H9 (cell line): ENCODE data around the gene LLGL2. TPM values are rescaled to one million over a fixed set of nuclear protein-coding genes. Genes with fewer than 3 reads are reported as not detected.

Experiments
- DNase-seq: peaks from one replicate; pipeline ENCODE4 v3.0.0-alpha.2; 2017
- H2AFZ ChIP-seq: one replicate; pipeline ENCODE4 v1.6.1; 2013; ENCODE audit warnings: mild to moderate bottlenecking, low read length, control low read depth, moderate library complexity
- H2AK5ac ChIP-seq: 2 replicates; pipeline ENCODE4 v1.6.1; 2013; ENCODE audit warnings: low read length, control low read depth, mixed read lengths; ENCODE audit not compliant: insufficient read length
- H2BK120ac ChIP-seq: one replicate; pipeline ENCODE4 v1.6.1; 2013; ENCODE audit warnings: low read depth, mild to moderate bottlenecking, low read length, control low read depth, inconsistent platforms; ENCODE audit not compliant: poor library complexity, severe bottlenecking
- H2BK12ac ChIP-seq: 2 replicates; pipeline ENCODE4 v1.6.1; 2013; ENCODE audit warnings: low read length, control low read depth, mixed read lengths, low read depth; ENCODE audit not compliant: insufficient read length
- H2BK15ac ChIP-seq: 2 replicates; pipeline ENCODE4 v1.6.1; 2013; ENCODE audit warnings: low read depth, low read length, control low read depth
- H2BK20ac ChIP-seq: one replicate; pipeline ENCODE4 v1.6.1; 2013; ENCODE audit warnings: low read depth, mild to moderate bottlenecking, low read length, control low read depth, inconsistent platforms; ENCODE audit not compliant: poor library complexity, severe bottlenecking
- H2BK5ac ChIP-seq: 2 replicates; pipeline ENCODE4 v1.6.1; 2013; ENCODE audit warnings: low read length, control low read depth, mixed read lengths; ENCODE audit not compliant: insufficient read length
- H3K14ac ChIP-seq: 2 replicates; pipeline ENCODE4 v1.6.1; 2013; ENCODE audit warnings: low read length, control low read depth; ENCODE audit not compliant: insufficient read depth
- H3K18ac ChIP-seq: 2 replicates; pipeline ENCODE4 v1.6.1; 2013; ENCODE audit warnings: low read depth, mild to moderate bottlenecking, mixed read lengths, low read length, control low read depth; ENCODE audit not compliant: insufficient read length
- H3K23ac ChIP-seq: 2 replicates; pipeline ENCODE4 v1.6.1; 2013; ENCODE audit warnings: low read length, control low read depth, mixed read lengths, low read depth; ENCODE audit not compliant: insufficient read length
- H3K23me2 ChIP-seq: 2 replicates; pipeline ENCODE4 v1.6.1; 2013; ENCODE audit warnings: low read depth, mild to moderate bottlenecking, mixed read lengths, low read length, control low read depth; ENCODE audit not compliant: insufficient read length, poor library complexity, severe bottlenecking
- H3K27ac ChIP-seq: 2 replicates; pipeline ENCODE4 v1.5.1; 2013; ENCODE audit warnings: low read length, control low read depth, mixed read lengths, low read depth; ENCODE audit not compliant: insufficient read length
- H3K27me3 ChIP-seq: 2 replicates; pipeline ENCODE4 v1.6.1; 2013; ENCODE audit warnings: low read length, control low read depth, inconsistent platforms; ENCODE audit not compliant: insufficient read depth
- H3K4ac ChIP-seq: 2 replicates; pipeline ENCODE4 v1.6.1; 2013; ENCODE audit warnings: low read depth, mild to moderate bottlenecking, control low read depth, inconsistent platforms, low read length, moderate library complexity
- H3K4me1 ChIP-seq: 2 replicates; pipeline ENCODE4 v1.6.1; 2013; ENCODE audit warnings: low read length, control low read depth, inconsistent platforms; ENCODE audit not compliant: insufficient read depth
- H3K4me2 ChIP-seq: 2 replicates; pipeline ENCODE4 v1.6.1; 2013; ENCODE audit warnings: low read length, control low read depth, mixed read lengths; ENCODE audit not compliant: insufficient read length, insufficient read depth
- H3K56ac ChIP-seq: 2 replicates; pipeline ENCODE4 v1.6.1; 2013; ENCODE audit warnings: low read depth, mild to moderate bottlenecking, mixed read lengths, low read length, control low read depth; ENCODE audit not compliant: insufficient read length
- H3K79me1 ChIP-seq: 2 replicates; pipeline ENCODE4 v1.6.1; 2013; ENCODE audit warnings: low read depth, mild to moderate bottlenecking, moderate library complexity, low read length, control low read depth, inconsistent platforms; ENCODE audit not compliant: insufficient read depth, poor library complexity, severe bottlenecking
- H3K79me2 ChIP-seq: 2 replicates; pipeline ENCODE4 v1.6.1; 2013; ENCODE audit warnings: low read length, control low read depth, inconsistent platforms; ENCODE audit not compliant: insufficient read depth
- H3K9ac ChIP-seq: 2 replicates; pipeline ENCODE4 v1.6.1; 2013; ENCODE audit warnings: low read length, control low read depth, mixed read lengths; ENCODE audit not compliant: insufficient read length; ENCODE audit errors: extremely low read depth
- H3K9me3 ChIP-seq: one replicate; pipeline ENCODE4 v1.6.1; 2013; ENCODE audit warnings: low read depth, low read length, inconsistent platforms; ENCODE audit not compliant: control insufficient read depth
- H3T11ph ChIP-seq: one replicate; pipeline ENCODE4 v1.6.1; 2013; ENCODE audit warnings: mild to moderate bottlenecking, low read length, control low read depth, inconsistent platforms
- H4K20me1 ChIP-seq: one replicate; pipeline ENCODE4 v1.6.1; 2013; ENCODE audit not compliant: control insufficient read depth, insufficient read length, insufficient read depth
- H4K5ac ChIP-seq: 2 replicates; pipeline ENCODE4 v1.6.1; 2013; ENCODE audit warnings: low read depth, mild to moderate bottlenecking, mixed read lengths, low read length, control low read depth; ENCODE audit not compliant: insufficient read length
- H4K8ac ChIP-seq: replicated peaks from 2 replicates; pipeline ENCODE4 v1.6.1; 2013; ENCODE audit warnings: low read length, control low read depth, mixed read lengths, low read depth; ENCODE audit not compliant: insufficient read length
- H4K91ac ChIP-seq: 2 replicates; pipeline ENCODE4 v1.6.1; 2013; ENCODE audit warnings: low read depth, mild to moderate bottlenecking, moderate library complexity, mixed read lengths, low read length, control low read depth; ENCODE audit not compliant: insufficient read length
- H3K27ac Mint-ChIP-seq, 3 experiments: 2 replicates in 2 of 3; 3 replicates in 1 of 3; pipeline ENCODE4 v1.8.0; 2020 to 2021; ENCODE audit warnings: mixed read lengths in 3 of 3, mild to moderate bottlenecking in 1 of 3, moderate library complexity in 1 of 3
- H3K27me3 Mint-ChIP-seq: 2 replicates; pipeline ENCODE4 v1.8.0; 2021; ENCODE audit warnings: low read depth, mild to moderate bottlenecking, moderate library complexity, mixed read lengths
- H3K36me3 Mint-ChIP-seq, 3 experiments: 2 replicates in 2 of 3; 3 replicates in 1 of 3; pipeline ENCODE4 v1.8.0; 2020 to 2021; ENCODE audit warnings: low read depth in 3 of 3, mixed read lengths in 3 of 3; ENCODE audit not compliant: insufficient read depth in 1 of 3
- H3K4me1 Mint-ChIP-seq, 2 experiments: 2 replicates each; pipeline ENCODE4 v1.8.0; 2020; ENCODE audit warnings: mixed read lengths in 2 of 2
- H3K4me3 Mint-ChIP-seq, 2 experiments: 2 replicates in 1 of 2; 3 replicates in 1 of 2; pipeline ENCODE4 v1.8.0; 2020 to 2021; ENCODE audit warnings: mild to moderate bottlenecking in 2 of 2, mixed read lengths in 2 of 2, moderate library complexity in 1 of 2
- H3K9me3 Mint-ChIP-seq, 2 experiments: 2 replicates in 1 of 2; 3 replicates in 1 of 2; pipeline ENCODE4 v1.8.0; 2020; ENCODE audit warnings: mild to moderate bottlenecking in 2 of 2, mixed read lengths in 2 of 2, moderate library complexity in 1 of 2
- CTCF ChIP-seq: fragments of 200-600 bp; sonication (generic); conservative IDR thresholded peaks from 3 replicates; pipeline ENCODE4 v1.8.0; 2021; ENCODE audit warnings: antibody characterized with exemption, mild to moderate bottlenecking
- WGBS: extraction: QIAGEN DNeasy Blood & Tissue Kit; methylation state at CpG from one replicate; pipeline ENCODE4 v1.1.7; 2013; ENCODE audit warnings: missing lambda C conversion rate, low lambda C conversion rate, mixed read lengths; ENCODE audit not compliant: insufficient read length; ENCODE audit errors: extremely low coverage; 5-methylcytosine and 5-hydroxymethylcytosine counted together
- total RNA-seq: library from RNA; stranded (reverse); gene quantifications from 2 replicates; pipeline ENCODE4 v1.2.1, GENCODE V29; 2021

LLGL2 gene
- total RNA-seq, 1 experiment from 2014 or later: 90.4 TPM

- Histone ChIP-seq H3K4me2 (no peak overlapping the region), H3K14ac (no peak overlapping the region), H2BK15ac (no peak overlapping the region), H3K9ac (no peak overlapping the region), H3K23ac (no peak overlapping the region), H3K9me3 (no peaks in the 10 kb centered on the region), H4K20me1 (no peaks in the 10 kb centered on the region), H2AFZ (no peak overlapping the region), H3K27me3 (no peaks in the 10 kb centered on the region), H4K8ac (no peak overlapping the region), H2BK120ac (no peak overlapping the region), H4K5ac (no peak overlapping the region), H4K91ac (no peak overlapping the region), H3K4ac (no peak overlapping the region), H3K79me1 (no peaks in the 10 kb centered on the region), H3K27ac (no peak overlapping the region), H2BK12ac (no peak overlapping the region), H2BK5ac (no peak overlapping the region), H3K56ac (no peak overlapping the region), H3K79me2 (no peaks in the 10 kb centered on the region), H3K18ac (no peak overlapping the region), H2BK20ac (no peak overlapping the region), H2AK5ac (no peak overlapping the region), H3T11ph (no peak overlapping the region), H3K4me1 (no peaks in the 10 kb centered on the region), H3K23me2 (no peaks in the 10 kb centered on the region)
- peaks cover 0 to 39% (median 27%) of the 10 kb centered on the region in 3 experiments; a peak in 5 of 7 replicates for H3K36me3 Mint-ChIP-seq
- DNase-seq: no peak
- H3K4me1 Mint-ChIP-seq: no peaks in the 10 kb centered on the region
- TF ChIP-seq CTCF: no peak
- H3K27me3 Mint-ChIP-seq: no peaks in the 10 kb centered on the region
- H3K9me3 Mint-ChIP-seq: no peaks in the 10 kb centered on the region
- H3K27ac Mint-ChIP-seq: peak overlapping the region in 1 of 3 experiments; percentile 13; a peak in 2 of 7 replicates
- no CpG with 5 or more reads among the region's 15 CpGs for WGBS
- no peak overlapping the region for H3K4me3 Mint-ChIP-seq
Observed at GRCh38 chr17:75505640-75506039, 19.9 kb upstream of the LLGL2 start.
